ENCODE data around the gene COL5A2. TPM values are rescaled to one million over a fixed set of nuclear protein-coding genes. Genes with fewer than 3 reads are reported as not detected.

COL5A2 gene
- total and polyA plus RNA-seq, 12 donors: 5.2 to 46.4 (median 14.5) TPM

DNA sequence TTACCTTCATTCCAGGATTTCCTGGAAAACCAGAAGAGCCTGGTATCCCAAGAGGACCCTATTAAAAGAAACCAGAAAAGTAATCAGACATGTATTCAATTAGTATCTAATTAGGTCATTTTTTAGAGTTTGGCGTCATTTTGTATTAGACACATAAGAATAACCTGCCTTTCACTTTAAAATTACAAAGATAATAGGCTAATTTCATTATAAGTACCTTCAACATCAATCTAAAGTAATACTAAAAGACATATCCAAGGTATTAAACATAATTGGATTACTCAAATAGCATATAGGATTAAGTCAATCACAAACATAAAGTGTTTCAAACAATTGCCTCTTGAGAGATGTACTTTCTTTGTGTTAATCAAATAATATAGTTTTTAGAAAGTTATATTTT, 107.5 kb downstream of the COL5A2 start:
- no peak for DNase-seq
- H3K9me3 ChIP-seq (replicated peaks in 1 of 3): no peaks in the 10 kb centered on the region
- H3K36me3 ChIP-seq (replicated peaks in 1 of 2): no peaks in the 10 kb centered on the region
- intact Hi-C loops (cut with DNase I): no loop called here
- no peak overlapping the region for H3K4me3 ChIP-seq
- H3K27me3 ChIP-seq: no peaks in the 10 kb centered on the region
- TF ChIP-seq, protein P1, sequence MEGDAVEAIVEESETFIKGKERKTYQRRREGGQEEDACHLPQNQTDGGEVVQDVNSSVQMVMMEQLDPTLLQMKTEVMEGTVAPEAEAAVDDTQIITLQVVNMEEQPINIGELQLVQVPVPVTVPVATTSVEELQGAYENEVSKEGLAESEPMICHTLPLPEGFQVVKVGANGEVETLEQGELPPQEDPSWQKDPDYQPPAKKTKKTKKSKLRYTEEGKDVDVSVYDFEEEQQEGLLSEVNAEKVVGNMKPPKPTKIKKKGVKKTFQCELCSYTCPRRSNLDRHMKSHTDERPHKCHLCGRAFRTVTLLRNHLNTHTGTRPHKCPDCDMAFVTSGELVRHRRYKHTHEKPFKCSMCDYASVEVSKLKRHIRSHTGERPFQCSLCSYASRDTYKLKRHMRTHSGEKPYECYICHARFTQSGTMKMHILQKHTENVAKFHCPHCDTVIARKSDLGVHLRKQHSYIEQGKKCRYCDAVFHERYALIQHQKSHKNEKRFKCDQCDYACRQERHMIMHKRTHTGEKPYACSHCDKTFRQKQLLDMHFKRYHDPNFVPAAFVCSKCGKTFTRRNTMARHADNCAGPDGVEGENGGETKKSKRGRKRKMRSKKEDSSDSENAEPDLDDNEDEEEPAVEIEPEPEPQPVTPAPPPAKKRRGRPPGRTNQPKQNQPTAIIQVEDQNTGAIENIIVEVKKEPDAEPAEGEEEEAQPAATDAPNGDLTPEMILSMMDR (IDR thresholded peaks at IDR 0.05): no peak
- TF ChIP-seq POLR2A (IDR thresholded peaks at IDR 0.05): no peak
- no peaks in the 10 kb centered on the region for H3K4me1 ChIP-seq (replicated peaks in 1 of 2)
- no peak overlapping the region for H3K27ac ChIP-seq
- WGBS, 4 donors: 83 to 100% (median 95%) methylated on average over 1 of the region's 1 CpG

DNA sequence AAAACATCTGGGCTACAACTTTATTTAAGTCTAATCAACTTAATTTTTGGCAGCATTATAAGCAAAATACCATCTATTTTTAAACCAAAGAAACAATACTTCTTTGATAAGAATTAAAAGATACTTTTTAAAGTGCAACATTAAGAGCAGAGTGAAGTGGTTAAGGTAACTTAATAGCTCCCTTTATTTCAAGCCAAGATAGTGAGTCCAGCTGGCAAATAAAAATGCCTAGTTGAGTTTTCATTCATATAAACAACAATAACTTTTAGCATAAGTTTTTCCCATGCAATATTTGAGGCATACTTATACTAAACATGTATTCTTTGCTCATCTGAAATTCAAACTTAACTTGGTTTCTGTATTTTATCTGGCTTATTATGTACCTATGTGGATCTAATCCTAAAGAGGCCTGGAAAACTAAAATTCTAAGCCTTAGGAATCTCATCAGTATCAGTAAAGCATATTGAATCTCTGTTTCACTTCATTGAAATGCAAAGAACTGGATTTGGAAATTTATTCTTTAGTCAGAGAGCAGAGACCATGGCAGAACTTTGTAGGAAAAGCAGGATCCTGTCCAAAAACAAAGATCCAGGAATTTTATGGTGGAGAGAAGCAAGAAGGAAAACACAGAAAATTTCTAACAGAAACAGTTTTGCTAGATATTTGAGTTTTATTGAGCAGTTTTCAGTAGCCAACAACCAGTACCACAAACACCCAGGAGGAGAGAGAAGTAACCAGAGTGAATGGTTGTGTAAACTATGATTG, 109.5 kb downstream of the COL5A2 start:
- TF ChIP-seq POLR2A (IDR thresholded peaks at IDR 0.05): no peak
- TF ChIP-seq, protein P1 (IDR thresholded peaks at IDR 0.05): no peak

DNA sequence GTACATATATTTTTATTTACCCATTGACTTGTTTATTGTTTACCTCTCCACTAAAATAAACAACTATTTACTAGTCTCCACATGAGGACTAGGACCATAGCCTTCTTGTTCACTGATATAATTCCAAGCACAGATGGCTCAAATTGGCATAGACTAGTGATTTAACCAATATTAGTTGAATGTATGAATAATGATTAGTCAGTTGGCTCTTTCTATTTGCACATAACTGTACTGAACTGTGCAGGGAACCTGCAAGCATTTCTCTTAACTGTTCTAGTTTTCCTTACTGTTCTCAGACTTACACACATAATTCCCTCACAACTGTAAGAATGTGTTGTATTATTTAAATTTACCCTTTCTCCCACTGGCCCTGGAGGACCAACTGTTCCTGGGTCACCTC, 113.5 kb downstream of the COL5A2 start:
- Histone ChIP-seq H3K27me3 (no peaks in the 10 kb centered on the region), H3K9me3 (replicated peaks in 1 of 3) (no peaks in the 10 kb centered on the region), H3K27ac (no peak overlapping the region), H3K4me3 (no peak overlapping the region), H3K36me3 (replicated peaks in 1 of 2) (peaks cover 0 to 7% of the 10 kb centered on the region in 2 donors), H3K4me1 (replicated peaks in 1 of 2) (no peaks in the 10 kb centered on the region)
- no peak for DNase-seq
- intact Hi-C loops (cut with DNase I): no loop called here
- TF ChIP-seq, protein P1 (IDR thresholded peaks at IDR 0.05): no peak
- TF ChIP-seq POLR2A (IDR thresholded peaks at IDR 0.05): no peak

More for the DNA sequence above, 109.5 kb downstream of the COL5A2 start:
- Histone ChIP-seq H3K9me3 (replicated peaks in 1 of 3) (no peaks in the 10 kb centered on the region), H3K27me3 (no peaks in the 10 kb centered on the region), H3K4me3 (no peak overlapping the region), H3K27ac (no peak overlapping the region), H3K4me1 (replicated peaks in 1 of 2) (no peaks in the 10 kb centered on the region), H3K36me3 (replicated peaks in 1 of 2) (no peaks in the 10 kb centered on the region)
- no peak for DNase-seq
- intact Hi-C loops (cut with DNase I): no loop called here

DNA sequence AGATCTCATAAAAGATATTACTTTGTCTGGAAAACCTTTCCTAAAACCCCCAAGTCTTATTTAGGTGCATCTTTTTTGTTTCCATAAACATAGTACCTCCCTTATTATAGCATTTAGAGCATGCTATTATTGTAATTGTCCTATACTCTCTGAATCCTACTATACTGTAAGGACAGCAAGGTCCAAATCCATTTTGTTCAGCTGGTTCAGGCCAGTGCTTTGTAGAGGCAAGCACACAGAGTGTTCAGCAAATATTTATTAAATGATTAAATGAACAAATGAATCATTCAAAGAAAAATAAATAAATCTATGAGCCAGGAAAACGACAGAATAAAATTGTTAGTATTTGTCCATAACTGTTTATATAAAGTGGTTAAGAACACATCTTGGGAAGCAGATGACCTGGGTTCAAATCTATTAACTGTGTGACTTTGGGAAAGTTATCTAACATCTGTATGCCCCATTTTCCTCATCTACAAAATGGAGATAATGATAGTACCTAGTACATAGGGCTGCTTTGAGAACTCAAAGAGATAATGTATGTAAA, 119.4 kb downstream of the COL5A2 start:
- peaks cover 0 to 7% of the 10 kb centered on the region in 2 donors for H3K36me3 ChIP-seq (replicated peaks in 1 of 2)
- no peaks in the 10 kb centered on the region for H3K4me1 ChIP-seq (replicated peaks in 1 of 2)
- intact Hi-C loops (cut with DNase I): no loop called here
- no peak overlapping the region for H3K4me3 ChIP-seq
- DNase-seq: no peak
- no peaks in the 10 kb centered on the region for H3K9me3 ChIP-seq (replicated peaks in 1 of 3)
- no peak for TF ChIP-seq POLR2A (IDR thresholded peaks at IDR 0.05)
- TF ChIP-seq, protein P1 (IDR thresholded peaks at IDR 0.05): no peak
- H3K27ac ChIP-seq: no peak overlapping the region
- WGBS, 4 donors: 50 to 70% (median 54%) methylated on average over 1 of the region's 1 CpG
- no peaks in the 10 kb centered on the region for H3K27me3 ChIP-seq

Data from adrenal gland (tissue), 12 donors.